HG03135 (cell line): ENCODE results near the gene LURAP1L.

Experiments used
- ATAC-seq: cut with Tn5 transposase; IDR thresholded peaks from one replicate; pipeline ENCODE4 v1.9.1; 2021; ENCODE audit warnings: mild to moderate bottlenecking, moderate library complexity; ENCODE audit not compliant: unreplicated experiment

LURAP1L gene

DNA sequence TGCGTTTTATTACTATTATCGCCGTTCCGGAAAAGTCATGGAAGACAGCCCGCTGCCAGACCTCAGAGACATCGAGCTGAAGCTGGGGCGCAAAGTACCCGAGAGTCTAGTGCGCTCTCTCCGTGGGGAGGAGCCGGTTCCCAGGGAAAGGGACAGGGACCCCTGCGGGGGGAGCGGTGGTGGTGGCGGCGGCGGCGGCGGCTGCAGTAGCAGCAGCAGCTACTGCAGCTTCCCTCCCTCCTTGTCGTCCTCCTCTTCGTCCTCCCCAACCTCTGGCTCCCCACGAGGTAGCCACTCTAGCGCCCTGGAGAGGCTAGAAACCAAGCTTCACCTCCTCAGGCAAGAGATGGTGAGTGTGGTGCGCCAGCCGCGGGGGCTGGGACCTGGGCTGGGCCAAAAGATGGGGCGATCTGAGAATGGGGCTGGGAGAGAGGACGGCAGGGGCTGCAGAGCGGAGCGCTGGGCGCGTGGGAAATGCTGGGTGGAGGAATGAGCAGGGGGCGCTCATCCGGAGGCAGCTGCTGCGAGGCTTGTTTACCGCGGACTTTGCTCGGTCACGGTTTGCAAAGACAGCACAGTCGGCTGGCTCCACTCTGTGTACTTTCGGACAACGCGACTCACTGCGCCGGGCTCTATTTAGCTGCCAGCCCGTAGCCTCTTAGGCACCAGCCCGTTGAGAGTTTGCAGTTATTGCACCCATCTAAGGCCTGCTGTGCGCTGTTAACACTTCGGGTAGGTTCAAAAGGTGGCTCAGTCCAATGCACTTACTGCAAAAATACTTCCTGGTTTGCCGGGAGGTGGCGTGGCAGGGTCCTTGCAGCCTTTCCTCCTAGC is 1.1 kb downstream of the LURAP1L start:
- ATAC-seq = peak; percentile 67

DNA sequence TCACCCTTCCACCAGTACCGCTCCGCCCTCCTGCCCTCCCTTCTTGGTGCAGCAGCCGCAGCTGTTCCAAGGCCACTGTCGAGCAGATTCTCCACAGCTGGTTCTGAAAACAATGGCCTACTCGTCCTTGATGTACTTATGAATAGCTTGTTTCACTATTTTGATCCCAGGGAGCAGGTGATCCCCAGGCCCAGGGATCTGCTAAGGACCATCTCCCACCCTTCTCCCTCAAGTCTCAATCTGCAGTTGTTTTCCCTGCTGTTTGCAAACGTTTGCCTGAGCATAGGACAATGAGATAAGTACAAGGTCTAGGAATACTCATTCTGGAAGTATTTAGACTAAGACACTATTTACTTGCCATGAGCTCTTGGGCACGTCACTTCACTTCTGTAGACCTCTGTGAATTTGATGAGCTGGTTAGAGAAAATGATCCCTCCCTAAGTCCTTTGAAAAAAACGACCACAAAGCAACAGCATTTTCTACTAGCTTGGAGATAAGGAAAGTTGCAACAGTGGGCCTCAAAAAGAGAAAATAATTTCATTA is 1.8 kb downstream of the LURAP1L start:
- ATAC-seq = no peak

DNA sequence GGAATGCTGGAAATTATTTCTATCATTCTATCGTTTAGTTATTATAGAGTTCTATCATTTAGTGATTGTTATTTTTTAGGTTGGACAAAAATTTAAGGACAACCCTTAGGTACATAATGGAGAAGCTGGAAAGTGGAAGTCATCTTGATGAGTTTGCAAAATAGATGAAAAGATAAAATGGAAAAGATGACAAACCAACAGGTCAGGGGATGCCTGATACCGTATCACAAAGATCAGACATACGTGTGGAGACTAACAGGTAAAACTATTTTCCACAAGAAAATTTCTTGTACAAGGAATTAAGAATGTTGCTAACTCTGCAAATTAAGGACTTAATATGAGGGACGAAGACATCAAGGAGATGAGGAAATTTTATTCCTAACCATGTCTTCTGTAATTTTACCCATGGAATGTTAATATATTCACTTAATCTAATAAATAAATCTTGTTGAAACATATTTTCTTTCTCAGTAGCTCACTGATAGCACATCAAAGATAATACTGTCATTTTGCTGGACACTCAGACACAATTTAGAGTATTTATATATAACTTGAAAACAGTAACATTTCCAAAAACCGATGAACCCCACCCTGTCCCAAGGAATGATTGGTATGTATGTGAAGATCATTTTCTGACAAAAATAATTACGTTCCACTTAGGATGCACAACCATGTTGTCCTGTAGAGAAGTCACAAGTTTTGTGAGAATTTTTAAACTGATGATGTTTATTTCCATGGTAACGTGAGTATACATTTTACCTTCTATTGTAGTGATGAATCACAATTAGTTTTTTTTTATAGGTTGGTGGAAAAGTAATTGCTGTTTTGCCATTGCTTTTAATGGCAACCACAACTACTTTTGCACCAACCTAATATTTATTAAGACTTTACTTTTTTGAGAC is 2.6 kb downstream of the LURAP1L start:
- no peak for ATAC-seq

DNA sequence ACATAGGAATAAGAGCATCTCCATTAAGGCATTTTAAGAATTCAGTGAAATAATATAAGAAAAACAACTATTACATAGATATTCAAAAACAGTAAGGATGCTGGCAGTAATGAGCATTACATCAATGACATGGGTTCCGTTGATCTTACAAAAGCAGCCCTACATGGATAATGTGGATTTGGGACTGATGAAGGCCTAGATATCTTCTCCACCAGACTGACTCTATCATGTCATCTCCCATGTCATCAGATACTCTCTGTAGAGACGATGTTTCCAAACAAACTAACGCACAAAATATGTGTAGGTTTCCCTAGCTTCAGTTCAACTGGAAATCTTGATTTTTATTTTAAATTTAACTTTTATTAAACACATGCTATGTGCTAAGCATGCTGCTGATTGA is 3.6 kb downstream of the LURAP1L start:
- ATAC-seq = no peak

DNA sequence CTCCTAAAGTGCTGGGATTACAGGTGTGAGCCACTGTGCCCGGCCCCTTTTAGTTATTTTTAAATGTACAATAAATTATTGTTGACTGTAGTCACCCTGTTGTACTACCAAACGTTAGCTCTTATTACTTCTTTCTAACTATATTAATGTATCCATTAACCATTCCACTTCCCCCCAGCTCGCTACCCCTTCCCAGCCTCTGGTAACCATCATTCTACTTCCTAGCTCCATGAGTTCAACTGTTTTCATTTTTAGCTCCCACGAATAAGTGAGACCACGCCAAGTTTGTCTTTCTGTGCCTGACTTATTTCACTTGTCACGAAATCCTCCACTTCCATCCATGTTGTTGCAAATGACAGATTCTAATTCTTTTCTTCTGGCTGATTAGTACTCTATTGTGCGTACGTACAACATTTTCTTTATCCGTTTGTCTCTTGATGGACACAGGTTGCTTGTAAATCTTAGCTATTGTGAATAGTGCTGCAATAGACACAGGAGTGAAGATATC is 6.5 kb downstream of the LURAP1L start:
- ATAC-seq = no peak

DNA sequence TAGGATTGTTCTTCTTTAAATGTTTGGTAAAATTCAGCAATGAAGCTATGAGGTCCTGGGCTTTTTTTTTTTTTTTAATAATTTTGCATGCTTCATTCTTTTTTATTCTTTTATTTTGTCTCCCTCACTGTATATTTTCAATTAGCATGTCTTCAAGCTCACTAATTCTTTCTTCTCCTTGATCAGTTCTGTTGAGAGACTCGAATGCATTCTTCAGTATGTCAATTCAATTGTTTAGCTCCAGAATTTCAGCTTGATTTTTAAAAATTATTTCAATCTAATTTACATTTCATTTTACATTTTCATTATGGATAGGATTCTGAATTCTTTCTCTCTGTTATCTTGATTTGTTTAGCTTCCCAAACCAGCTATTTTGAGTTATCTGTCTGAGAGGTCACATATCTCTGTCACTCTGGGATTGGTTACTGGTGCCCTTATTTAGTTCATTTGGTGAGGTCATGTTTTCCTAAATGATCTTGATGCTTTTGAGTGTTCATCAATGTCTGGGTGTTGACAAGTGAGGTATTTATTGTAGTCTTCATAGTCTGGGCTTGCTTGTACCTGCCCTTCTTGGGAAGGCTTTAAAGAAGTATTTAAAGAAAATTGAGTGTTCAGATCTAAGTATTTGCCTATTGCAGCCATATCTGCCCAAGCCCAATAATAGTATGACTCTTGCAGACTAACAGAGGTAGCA is 9.1 kb downstream of the LURAP1L start:
- no peak for ATAC-seq

DNA sequence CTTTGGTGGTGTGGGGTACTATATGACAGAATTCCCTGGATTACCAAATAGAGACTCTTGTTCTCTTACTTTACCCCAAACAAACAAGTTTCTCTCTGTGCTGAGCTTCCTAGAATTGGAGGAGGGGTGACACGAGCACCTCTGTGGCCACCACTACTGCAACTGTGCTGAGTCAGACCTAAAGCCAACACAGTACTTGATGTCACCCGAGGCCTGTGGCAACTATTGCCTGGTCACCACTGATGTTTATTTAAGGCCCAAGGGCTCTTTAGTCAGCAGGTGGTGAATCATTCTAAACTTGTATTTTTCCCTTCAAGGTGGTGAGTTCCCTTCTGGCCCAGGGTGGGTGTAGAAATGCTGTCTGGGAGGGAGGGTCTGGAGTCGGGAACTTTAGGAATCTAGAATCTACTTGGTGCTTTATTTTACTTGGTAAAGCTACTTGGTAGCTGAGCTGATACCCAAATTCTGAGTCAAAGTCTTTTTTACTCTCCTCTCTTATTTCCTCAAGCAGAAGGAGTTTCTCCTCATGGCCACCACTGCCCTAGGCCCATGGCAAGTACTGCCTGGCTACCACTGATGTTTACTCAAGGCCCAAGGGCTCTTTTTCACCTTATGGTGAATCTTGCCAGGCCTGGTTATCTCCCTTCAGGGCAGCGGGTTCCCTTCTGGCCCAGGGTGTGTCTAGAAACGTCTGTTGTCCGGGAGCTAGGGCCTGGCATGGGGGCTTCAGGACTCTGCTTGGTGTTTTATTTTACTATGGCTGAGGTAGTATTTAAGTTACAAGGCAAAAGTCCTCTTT is 9.8 kb downstream of the LURAP1L start:
- ATAC-seq = peak; percentile 67

DNA sequence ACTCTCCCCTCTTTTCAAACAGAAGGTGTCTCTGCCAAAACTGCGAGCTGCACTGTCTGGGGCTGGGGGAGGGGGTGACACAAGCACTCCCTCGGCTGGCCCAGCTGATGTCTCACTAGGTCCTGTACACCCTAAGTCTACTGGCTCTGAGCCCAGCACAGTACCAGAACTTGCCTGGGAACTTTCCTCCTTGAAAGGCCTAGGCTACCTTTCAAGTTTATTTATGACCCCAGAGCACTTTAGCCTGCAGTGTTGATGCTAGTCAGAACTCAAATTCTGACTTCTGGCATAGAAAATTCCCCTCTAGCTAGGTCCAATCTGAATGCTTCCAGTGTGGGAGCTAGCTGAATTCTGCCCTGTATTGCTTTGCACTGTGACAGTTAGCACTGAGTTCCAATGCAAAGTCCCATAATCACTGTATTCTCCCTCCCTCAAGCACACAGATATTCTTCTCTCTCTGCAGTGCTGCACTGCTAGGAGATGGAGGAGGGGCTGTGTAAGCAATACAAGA is 10.5 kb downstream of the LURAP1L start:
- ATAC-seq = no peak

DNA sequence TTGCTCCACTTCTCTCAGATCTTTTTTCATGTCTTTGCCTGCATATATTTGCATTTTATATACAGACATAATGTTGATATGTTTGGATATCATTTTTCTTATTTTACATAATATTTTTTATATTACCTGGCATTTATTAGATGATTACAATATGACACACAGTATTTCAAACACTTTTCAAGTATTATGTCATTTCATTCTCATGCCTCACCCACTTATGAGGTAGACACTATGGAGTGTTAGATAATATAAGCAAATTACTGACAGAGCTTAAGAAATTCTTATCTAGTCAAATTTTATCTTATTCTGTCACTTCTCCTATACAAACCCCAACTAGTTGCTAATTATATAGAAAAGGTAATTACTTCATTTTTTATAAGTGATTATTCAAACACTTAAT is 11.1 kb downstream of the LURAP1L start:
- no peak for ATAC-seq

DNA sequence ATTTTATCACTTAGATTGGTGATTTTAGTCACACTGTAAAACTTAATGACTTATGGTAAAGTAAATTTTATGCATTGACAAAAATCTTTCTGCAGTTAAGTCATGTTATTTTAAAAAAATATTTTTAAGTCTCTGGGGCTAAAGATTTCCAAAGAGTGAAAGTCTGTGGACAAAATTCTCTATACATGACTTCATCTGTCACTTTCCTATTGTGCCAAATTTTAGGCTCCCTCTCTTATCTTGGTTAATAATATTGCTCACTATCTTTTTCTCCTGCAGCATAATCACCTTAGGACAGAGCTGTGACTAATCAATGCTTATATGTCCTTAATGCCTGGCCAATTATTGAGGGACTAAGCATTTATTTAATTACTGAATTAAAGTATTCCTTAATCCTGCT is 15.2 kb downstream of the LURAP1L start:
- no peak for ATAC-seq

DNA sequence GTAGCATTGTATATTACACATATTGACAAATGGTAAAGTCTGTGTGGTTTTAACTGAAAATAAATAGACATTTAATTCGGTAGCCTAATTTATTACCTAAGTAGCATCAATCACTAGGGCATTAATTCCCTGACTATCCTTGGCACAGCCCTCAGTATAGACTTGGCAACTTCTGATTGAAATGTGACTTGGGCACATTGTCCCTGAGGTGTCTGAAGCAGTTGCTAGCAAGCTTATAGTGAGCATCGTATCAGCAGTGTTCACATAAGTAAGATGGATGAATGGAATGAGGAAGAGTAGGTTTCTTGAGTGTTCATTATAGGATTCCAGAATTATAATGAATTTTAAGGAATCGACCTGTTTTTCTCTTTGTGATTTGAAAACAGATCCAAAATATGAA is 16.1 kb downstream of the LURAP1L start:
- ATAC-seq = no peak

DNA sequence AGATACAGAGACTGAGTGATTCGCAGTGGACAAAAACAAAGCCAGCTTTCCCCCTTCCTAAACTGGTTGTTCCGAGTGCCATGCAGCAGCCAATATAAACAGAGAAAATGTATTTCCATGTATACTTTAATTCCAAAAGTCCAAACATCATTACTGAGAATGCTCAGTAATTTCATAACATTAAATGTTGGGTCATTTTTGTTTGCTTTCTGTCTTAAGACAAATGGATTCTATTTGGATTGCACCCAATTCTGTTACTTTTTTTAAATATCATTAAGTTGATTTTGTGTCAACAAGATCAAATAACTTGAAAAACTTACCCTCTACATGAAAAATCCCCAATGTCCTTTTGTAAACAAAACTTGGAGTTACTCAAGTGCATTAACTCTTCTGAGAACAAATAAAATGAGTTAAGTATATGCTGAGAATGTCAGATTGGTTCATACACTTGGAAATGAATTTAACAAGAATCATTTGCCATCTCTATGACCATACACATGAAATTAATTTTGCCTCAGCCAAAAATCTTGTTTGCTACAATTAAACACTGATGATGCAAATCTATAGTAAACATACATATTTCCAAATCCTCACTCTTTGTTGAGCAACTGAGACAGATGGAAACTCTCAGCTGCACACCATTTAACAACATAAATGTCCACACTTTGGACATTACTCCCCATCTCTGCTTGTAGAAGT is 19.4 kb downstream of the LURAP1L start:
- ATAC-seq = no peak

DNA sequence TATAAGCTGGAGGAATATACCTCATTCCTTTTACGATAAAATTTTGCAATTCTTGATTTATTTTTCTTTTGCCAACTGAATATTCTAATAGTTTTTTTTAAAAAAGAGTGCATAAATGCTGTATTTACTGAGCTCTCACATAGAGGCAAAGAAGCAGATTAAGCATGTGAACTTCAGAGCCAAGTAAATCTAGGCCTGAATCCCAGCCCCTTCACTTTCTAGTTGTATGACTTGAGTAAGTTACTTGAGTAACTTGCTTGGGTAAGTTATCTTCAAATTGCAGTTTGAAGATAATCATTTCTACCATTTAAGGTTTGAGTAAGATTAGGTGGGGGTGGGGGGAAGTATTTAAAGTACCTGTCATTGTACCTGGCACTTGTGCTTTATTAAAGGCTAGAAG is 21.8 kb downstream of the LURAP1L start:
- no peak for ATAC-seq

DNA sequence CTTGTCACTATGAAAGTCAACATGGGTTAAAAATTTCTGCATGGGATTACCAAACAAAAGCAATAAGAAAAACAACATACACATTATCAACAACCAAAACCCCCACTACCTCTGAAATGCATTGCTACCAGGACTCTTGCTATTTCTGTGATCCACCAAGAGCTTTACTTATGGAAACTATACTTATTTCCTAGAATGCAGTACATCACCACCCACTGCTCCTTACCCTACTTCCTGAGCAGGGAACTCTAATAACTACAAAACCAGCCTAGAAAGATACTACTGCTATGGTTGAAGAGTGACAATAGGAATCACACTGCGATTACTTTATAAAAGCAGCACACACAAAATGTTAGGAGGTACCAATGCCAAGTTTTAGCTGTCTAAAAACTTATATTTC is 22.2 kb downstream of the LURAP1L start:
- ATAC-seq = no peak

DNA sequence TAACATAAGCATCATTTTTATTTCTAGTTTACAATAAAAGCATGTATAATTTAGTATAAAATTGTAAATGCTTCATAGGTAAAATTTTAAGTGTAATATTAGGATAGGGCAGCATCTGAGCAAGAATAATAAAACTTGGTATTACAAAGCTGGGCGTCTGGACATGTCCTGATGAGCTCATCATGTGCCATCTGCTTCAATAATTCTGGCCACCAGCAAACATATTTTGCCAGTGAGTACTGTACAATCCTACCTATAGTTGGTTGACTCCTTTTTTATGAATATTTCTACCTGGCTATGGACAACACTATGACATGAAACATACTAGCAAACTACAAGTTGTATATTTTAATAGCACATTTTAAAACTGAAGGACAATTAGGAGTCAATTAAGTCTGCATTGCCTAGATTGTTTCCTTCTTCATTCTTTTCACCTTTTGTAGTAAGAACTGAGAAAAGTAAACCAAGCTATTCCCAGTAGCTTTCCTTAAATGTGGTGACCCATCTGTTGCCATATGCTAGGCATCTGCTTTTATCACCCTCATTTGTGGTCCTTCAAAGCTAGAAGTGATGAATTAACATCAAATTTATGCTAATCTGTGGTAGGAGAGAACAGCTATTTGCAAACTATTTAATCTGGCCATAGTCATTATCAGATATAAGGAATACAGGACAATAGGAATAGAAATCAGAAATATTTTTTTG is 23.4 kb downstream of the LURAP1L start:
- no peak for ATAC-seq

DNA sequence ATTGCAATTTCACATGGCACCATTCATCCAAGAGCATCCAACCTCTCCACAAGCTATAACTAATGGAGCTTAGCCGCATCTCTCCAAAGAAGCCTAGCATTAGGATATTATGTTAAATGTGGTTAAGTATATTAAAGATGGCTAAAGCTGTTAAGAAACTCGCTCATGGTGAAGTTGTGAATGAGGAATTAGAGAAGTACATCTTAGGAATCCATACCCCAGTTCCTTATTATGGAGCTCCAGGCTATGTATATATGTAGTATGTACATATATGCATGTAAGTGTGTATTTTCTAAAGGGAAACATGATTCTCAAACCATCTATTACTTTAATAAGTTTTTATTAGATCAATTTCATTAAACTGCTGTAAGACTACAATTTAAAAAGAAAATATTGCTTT is 26.4 kb downstream of the LURAP1L start:
- ATAC-seq = no peak

DNA sequence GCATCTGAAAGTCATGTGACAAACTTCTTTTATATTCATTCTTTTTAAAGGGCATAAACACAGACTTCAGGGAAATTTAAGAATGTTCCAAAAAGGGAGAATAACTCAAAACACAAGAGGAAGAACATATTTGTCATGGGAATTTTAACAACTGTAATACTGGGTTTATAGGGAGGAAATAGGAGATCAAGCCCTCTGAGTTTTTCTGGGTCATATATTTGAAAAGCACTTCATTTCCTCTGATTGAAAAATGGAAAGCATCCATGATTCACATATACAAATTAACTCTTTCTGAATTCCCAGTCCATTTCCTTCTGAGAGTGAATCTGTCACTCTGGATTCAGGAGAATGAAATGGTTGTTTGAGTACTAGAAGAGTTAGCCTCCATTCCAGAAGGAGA is 26.8 kb downstream of the LURAP1L start:
- no peak for ATAC-seq

DNA sequence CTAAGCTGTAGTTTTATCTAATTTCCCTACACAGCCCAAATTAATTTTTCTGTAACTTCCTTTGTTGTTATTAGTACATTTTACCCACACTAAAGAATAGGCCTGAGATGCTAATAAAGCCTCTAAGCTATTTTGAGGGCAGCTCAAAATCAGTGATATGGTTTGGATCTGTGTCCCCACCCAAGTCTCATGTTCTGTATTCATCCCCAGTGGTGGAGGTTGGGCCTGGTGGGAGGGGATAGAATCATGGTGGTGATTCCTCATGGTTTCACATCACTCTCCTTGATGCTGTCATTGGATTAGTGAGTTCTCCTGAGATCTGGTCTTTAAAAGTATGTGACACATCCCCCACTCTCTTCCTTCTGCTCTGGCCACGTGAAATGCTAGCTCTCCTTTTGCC is 27.3 kb downstream of the LURAP1L start:
- ATAC-seq = no peak

DNA sequence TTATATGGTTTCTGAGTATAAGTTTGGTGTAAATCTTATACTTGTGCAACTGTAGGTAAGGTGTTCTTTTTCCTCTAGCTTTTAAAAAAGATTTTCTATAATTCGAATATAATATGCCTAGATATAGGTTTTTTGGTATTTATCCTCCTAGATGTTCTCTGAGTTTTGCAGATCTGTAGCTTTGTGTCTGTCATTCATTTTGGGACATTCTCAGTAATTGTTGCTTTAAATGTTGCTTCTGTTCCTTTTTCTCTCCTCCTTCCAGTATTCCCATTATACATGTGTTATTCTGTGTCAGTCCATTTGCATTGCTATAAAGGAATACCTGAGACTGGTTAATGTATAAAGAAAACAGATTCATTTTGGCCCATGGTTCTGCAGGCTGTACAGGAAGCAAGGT is 33.7 kb downstream of the LURAP1L start:
- ATAC-seq = no peak
